DOHH2 (cell line): ENCODE data around the gene ZNF322.
"Not testable (repeated sequence)": the region's sequence is repeated elsewhere in the genome, so short reads cannot be mapped to it uniquely, and the experiment has no call there.

Experiments
- CTCF ChIP-seq: fragments of 200-600 bp; sonication (generic); IDR thresholded peaks from one replicate; pipeline ENCODE4 v1.5.1; 2014; ENCODE audit warnings: antibody characterized with exemption, mild to moderate bottlenecking, low read depth, low read length; ENCODE audit not compliant: poor library complexity, severe bottlenecking
- EZH2phosphoT487 ChIP-seq: fragments of 200-600 bp; sonication (generic); IDR thresholded peaks from 2 replicates; pipeline ENCODE4 v1.6.1; 2017; ENCODE audit warnings: borderline replicate concordance, mild to moderate bottlenecking, antibody characterized with exemption, low read length, moderate library complexity, mixed read lengths

- TF ChIP-seq CTCF, EZH2phosphoT487: not testable (repeated sequence)
Measured at GRCh38 chr6:26701023-26701747, 41.6 kb upstream of the ZNF322 start.
